ENCODE data around the gene GNPAT. TPM values are rescaled to one million over a fixed set of nuclear protein-coding genes. Genes with fewer than 3 reads are reported as not detected.

GNPAT gene
- total RNA-seq, 1 experiment from 2014 or later = 73.7 TPM

DNA sequence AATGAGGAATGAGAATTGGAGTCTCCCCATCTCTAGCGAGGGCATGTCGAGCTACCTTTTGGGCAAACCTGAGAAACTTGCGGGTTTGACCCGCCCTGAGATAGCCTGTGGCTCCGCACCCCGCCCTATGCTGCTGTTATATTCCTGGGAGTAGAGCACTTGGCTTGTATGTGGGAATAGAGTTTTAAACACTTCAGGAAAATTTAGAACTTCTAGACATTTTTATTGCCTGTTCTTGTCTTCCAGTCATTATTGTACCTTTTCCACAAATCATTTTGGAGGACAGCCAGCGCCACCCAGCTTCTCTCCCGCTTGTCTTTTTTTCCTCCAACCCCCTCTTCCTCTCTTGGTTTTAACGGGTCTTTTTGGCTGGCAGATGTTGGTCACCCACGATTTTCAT, 738 bp downstream of the GNPAT start:
- TSS peak; percentile 43 for BruUV-seq (replicated peaks)
- peak overlapping the region; percentile 80 for H3K27ac ChIP-seq (ENCODE audit: low read depth, low read length, poor library complexity, severe bottlenecking)
- ChIA-PET POLR2A (ENCODE audit: low non-redundant PET) (no interaction called here), CTCF (interaction anchor here (0.6 kb wide), 1 partner anchor 1680 kb away, joined by 4 read pairs; no protein-coding TSS in a partner anchor)
- DNase-seq (ENCODE audit: low spot score) = peak; percentile 29
- no peaks in the 10 kb centered on the region for H3K9me3 ChIP-seq (ENCODE audit: low read depth, low read length, poor library complexity, severe bottlenecking)
- intact Hi-C loops (cut with micrococcal nuclease; ENCODE audit: unreplicated experiment) = loop anchor here (10.0 kb wide), 1 partner anchor 363 kb away; no protein-coding TSS in a partner anchor
- H3K4me1 ChIP-seq (ENCODE audit: insufficient read depth, low read length, poor library complexity, severe bottlenecking) = peaks cover 7% of the 10 kb centered on the region
- no peak for TF ChIP-seq EZH2 (IDR thresholded peaks at IDR 0.05; ENCODE audit: borderline replicate concordance, low read depth, low read length, poor library complexity, severe bottlenecking)
- TF ChIP-seq, protein P1, sequence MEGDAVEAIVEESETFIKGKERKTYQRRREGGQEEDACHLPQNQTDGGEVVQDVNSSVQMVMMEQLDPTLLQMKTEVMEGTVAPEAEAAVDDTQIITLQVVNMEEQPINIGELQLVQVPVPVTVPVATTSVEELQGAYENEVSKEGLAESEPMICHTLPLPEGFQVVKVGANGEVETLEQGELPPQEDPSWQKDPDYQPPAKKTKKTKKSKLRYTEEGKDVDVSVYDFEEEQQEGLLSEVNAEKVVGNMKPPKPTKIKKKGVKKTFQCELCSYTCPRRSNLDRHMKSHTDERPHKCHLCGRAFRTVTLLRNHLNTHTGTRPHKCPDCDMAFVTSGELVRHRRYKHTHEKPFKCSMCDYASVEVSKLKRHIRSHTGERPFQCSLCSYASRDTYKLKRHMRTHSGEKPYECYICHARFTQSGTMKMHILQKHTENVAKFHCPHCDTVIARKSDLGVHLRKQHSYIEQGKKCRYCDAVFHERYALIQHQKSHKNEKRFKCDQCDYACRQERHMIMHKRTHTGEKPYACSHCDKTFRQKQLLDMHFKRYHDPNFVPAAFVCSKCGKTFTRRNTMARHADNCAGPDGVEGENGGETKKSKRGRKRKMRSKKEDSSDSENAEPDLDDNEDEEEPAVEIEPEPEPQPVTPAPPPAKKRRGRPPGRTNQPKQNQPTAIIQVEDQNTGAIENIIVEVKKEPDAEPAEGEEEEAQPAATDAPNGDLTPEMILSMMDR (conservative IDR thresholded peaks at IDR 0.05; ENCODE audit: low read depth, low read length) = no peak
- peak overlapping the region; percentile 62 for H3K4me3 ChIP-seq (ENCODE audit: low read depth, low read length, poor library complexity, severe bottlenecking)
- peaks cover 21% of the 10 kb centered on the region for H3K36me3 ChIP-seq (ENCODE audit: insufficient read depth, low read length, poor library complexity, severe bottlenecking)
- no peaks in the 10 kb centered on the region for H3K27me3 ChIP-seq (replicated peaks; ENCODE audit: insufficient read depth, low read depth, low read length, poor library complexity)

DNA sequence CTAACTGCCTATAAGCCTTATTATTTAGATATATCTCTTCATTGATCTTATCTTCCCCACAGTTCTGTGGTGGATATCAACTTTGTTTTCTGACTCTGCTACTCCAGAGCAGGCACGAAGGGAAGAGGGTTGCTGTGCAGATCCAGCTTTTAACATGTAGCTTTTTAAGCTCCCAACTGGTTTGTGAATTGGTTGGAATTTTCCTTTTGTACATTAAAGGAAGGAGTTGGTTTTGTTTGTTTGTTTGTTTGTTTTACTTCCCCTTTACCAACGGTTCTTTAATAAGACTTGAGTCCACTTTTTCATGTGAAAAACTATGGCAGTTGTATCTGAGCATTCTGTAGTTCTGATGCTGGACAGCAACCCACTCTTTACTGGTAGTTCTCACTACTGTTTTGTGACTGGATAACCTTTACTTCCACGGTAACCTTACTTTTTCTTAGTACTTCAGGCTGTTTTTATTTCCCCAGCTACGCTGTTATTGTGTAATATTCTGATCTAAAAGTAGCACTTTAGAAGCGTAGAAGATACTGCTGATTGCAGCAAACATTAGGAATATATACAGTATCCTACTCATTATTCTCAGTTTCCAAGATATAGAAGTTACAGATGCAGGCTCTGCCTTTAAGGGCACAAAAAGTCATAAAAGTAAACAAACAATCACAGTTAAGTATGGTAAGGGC, 1.6 kb downstream of the GNPAT start:
- POLR2A ChIA-PET (ENCODE audit: low non-redundant PET) = no interaction called here
- intact Hi-C loops (cut with micrococcal nuclease; ENCODE audit: unreplicated experiment) = loop anchor here (10.0 kb wide), 1 partner anchor 362 kb away; no protein-coding TSS in a partner anchor
- H3K4me3 ChIP-seq (ENCODE audit: low read depth, low read length, poor library complexity, severe bottlenecking) = peak overlapping the region; percentile 62
- no peak overlapping the region for H3K27ac ChIP-seq (ENCODE audit: low read depth, low read length, poor library complexity, severe bottlenecking)
- DNase-seq (ENCODE audit: low spot score) = no peak
- CTCF ChIA-PET = interaction anchor here (0.6 kb wide), 1 partner anchor 1679 kb away, joined by 4 read pairs; no protein-coding TSS in a partner anchor
- peaks cover 7% of the 10 kb centered on the region for H3K4me1 ChIP-seq (ENCODE audit: insufficient read depth, low read length, poor library complexity, severe bottlenecking)
- TF ChIP-seq, protein P1 (conservative IDR thresholded peaks at IDR 0.05; ENCODE audit: low read depth, low read length) = no peak
- no peak for TF ChIP-seq EZH2 (IDR thresholded peaks at IDR 0.05; ENCODE audit: borderline replicate concordance, low read depth, low read length, poor library complexity, severe bottlenecking)
- peaks cover 13% of the 10 kb centered on the region for H3K36me3 ChIP-seq (ENCODE audit: insufficient read depth, low read length, poor library complexity, severe bottlenecking)
- no TSS peak for BruUV-seq (replicated peaks)
- H3K27me3 ChIP-seq (replicated peaks; ENCODE audit: insufficient read depth, low read depth, low read length, poor library complexity) = no peaks in the 10 kb centered on the region
- no peaks in the 10 kb centered on the region for H3K9me3 ChIP-seq (ENCODE audit: low read depth, low read length, poor library complexity, severe bottlenecking)

DNA sequence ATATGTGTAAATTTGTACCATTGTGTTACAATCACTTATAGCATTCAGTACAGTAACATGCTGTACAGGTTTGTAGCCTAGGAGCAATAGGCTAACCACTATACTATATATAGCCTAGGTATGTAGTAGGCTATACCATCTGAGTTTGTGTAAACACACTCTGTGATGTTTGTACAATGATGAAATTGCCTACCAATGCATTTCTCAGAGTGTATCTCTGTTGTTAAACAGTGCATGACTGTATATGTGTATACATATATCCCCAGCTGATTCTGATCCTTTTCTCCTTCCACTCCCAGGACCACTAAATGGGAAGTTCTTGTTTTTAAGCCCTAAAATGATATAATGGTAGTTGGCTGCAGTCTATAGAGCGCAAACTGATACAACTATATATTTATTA, 7.8 kb downstream of the GNPAT start:
- Histone ChIP-seq H3K36me3 (ENCODE audit: insufficient read depth, low read length, poor library complexity, severe bottlenecking) (peaks cover 5% of the 10 kb centered on the region), H3K4me3 (ENCODE audit: low read depth, low read length, poor library complexity, severe bottlenecking) (no peak overlapping the region), H3K27me3 (replicated peaks; ENCODE audit: insufficient read depth, low read depth, low read length, poor library complexity) (no peaks in the 10 kb centered on the region), H3K9me3 (ENCODE audit: low read depth, low read length, poor library complexity, severe bottlenecking) (no peaks in the 10 kb centered on the region), H3K4me1 (ENCODE audit: insufficient read depth, low read length, poor library complexity, severe bottlenecking) (no peaks in the 10 kb centered on the region), H3K27ac (ENCODE audit: low read depth, low read length, poor library complexity, severe bottlenecking) (no peak overlapping the region)
- CTCF ChIA-PET = no interaction called here
- no peak for DNase-seq (ENCODE audit: low spot score)
- TF ChIP-seq, protein P1 (conservative IDR thresholded peaks at IDR 0.05; ENCODE audit: low read depth, low read length) = no peak
- no peak for TF ChIP-seq EZH2 (IDR thresholded peaks at IDR 0.05; ENCODE audit: borderline replicate concordance, low read depth, low read length, poor library complexity, severe bottlenecking)
- intact Hi-C loops (cut with micrococcal nuclease; ENCODE audit: unreplicated experiment) = loop anchor here (10.0 kb wide), 1 partner anchor 356 kb away; no protein-coding TSS in a partner anchor
- POLR2A ChIA-PET (ENCODE audit: low non-redundant PET) = no interaction called here
- no TSS peak for BruUV-seq (replicated peaks)
